ENCODE results near the gene RUVBL1. TPM values are rescaled to one million over a fixed set of nuclear protein-coding genes. Genes with fewer than 3 reads are reported as not detected.

Gene RUVBL1
- total RNA-seq, 1 donor from 2014 or later: 82.7 TPM

- DNase-seq (ENCODE audit: low read depth): no peak
- peak; percentile 81 for TF ChIP-seq CTCF (conservative IDR thresholded peaks at IDR 0.05; ENCODE audit: low read depth, low read length)
These were observed 47.8 kb downstream of the RUVBL1 start for GRCh38 chr3:128075522-128076482.

GRCh38 chr3:128074851-128075521 lies 48.6 kb downstream of the RUVBL1 start:
- DNase-seq (ENCODE audit: low read depth): no peak
- H3K4me3 ChIP-seq (ENCODE audit: low read depth, low read length): peak overlapping the region; percentile 47
- TF ChIP-seq CTCF (conservative IDR thresholded peaks at IDR 0.05; ENCODE audit: low read depth, low read length): no peak

More at GRCh38 chr3:128075522-128076482, 47.8 kb downstream of the RUVBL1 start:
- peak overlapping the region; percentile 47 for H3K4me3 ChIP-seq (ENCODE audit: low read depth, low read length)

- TF ChIP-seq CTCF (conservative IDR thresholded peaks at IDR 0.05; ENCODE audit: low read depth, low read length): no peak
- DNase-seq (ENCODE audit: low read depth): no peak
- no peak overlapping the region for H3K4me3 ChIP-seq (ENCODE audit: low read depth, low read length)
These were observed 49.8 kb downstream of the RUVBL1 start for GRCh38 chr3:128073807-128074206.

- TF ChIP-seq CTCF (conservative IDR thresholded peaks at IDR 0.05; ENCODE audit: low read depth, low read length): no peak
- no peak overlapping the region for H3K4me3 ChIP-seq (ENCODE audit: low read depth, low read length)
- DNase-seq (ENCODE audit: low read depth): no peak
These were observed 50.4 kb downstream of the RUVBL1 start for GRCh38 chr3:128073185-128073725.

GRCh38 chr3:128072454-128073184 lies 51.0 kb downstream of the RUVBL1 start:
- TF ChIP-seq CTCF (conservative IDR thresholded peaks at IDR 0.05; ENCODE audit: low read depth, low read length): no peak
- no peak overlapping the region for H3K4me3 ChIP-seq (ENCODE audit: low read depth, low read length)
- no peak for DNase-seq (ENCODE audit: low read depth)

GRCh38 chr3:128071771-128072453 lies 51.7 kb downstream of the RUVBL1 start:
- H3K4me3 ChIP-seq (ENCODE audit: low read depth, low read length): no peak overlapping the region
- DNase-seq (ENCODE audit: low read depth): no peak
- TF ChIP-seq CTCF (conservative IDR thresholded peaks at IDR 0.05; ENCODE audit: low read depth, low read length): no peak
